IPS-NIHi7 (cell line): Measurements from ENCODE around the gene PPP3CA.
A peak's percentile ranks its signal among the peaks of the same experiment; 100 is the strongest.
"Not testable (repeated sequence)": the region's sequence is repeated elsewhere in the genome, so short reads cannot be mapped to it uniquely, and the experiment has no call there.

Experiments used
- DNase-seq: peaks from one replicate; pipeline ENCODE4 v3.0.0; 2012; ENCODE audit warnings: mixed read lengths; ENCODE audit errors: extremely low spot score

Gene PPP3CA

DNA sequence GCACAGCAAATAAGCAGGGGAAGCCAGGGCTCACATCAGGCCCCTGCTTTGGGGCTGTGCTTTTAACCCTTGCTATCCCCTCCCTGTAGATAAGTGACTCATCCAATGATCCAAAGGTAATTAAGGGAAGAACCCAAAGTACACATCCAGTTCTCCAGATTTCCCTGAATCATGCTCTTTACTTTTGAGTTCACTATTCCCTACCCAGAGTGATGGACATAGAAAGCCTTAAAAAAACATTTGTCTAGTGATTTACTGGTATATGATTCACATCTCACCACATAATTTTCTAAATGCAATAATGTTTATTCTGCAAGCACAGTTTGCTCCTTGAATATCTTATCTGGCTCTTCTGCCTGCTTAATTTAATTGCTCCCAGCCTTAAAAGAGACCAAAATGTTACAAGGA is 136.2 kb downstream of the PPP3CA start:
- peak; percentile 21 for DNase-seq

DNA sequence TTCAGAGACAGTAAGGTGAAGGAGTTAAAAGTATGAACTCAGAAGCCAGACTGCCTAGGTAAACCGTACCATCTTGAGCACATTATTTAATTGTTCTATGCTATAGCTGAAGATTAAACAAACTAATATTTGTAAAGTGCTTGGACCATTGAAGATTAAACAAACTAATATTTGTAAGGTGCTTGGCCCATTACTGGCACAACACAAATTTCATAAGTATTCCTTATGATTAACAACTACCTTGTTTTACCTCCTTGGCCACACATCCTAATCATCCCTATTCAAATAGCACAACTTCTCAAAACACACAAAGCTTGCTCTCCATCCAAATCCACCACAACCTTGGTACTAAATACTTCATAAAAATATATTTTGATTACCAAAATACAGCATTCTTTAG is 137.0 kb downstream of the PPP3CA start:
- no peak for DNase-seq

DNA sequence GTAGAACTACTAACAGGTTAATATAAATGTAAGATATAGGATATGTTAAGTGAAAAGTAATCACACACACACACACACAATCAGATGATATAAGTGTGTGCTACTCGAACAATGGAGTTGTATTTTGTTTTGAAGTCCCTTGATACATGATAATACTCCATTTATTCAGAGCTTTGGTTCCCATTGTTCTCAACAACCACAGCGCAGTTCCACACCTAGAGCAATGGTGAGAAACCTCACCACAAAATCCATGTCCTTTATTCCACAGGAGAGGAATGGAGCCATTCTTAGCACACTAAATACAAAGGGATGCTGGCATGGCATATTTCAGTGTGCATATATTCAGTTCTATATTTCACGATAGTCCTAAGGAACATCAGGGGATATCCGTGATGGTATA is 139.2 kb downstream of the PPP3CA start:
- no peak for DNase-seq

DNA sequence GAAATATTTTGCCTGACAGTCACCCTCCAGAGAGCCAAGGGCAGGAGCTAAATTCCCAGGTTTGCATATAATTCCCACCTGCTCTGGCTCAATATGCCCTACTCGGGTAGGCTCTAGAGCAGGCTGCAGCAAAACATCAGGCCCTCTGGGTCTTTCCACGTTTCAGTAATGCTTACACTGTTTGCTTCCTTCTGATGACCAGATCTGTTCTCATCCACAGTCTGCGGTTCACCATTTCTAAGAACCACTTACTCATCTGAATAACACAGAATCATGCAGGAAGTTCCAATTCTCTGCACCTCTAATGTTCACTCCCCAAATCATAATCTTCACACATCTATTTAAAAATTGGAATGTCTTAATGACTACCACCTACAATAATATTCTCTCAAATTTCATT is 141.4 kb downstream of the PPP3CA start:
- peak; percentile 12 for DNase-seq

DNA sequence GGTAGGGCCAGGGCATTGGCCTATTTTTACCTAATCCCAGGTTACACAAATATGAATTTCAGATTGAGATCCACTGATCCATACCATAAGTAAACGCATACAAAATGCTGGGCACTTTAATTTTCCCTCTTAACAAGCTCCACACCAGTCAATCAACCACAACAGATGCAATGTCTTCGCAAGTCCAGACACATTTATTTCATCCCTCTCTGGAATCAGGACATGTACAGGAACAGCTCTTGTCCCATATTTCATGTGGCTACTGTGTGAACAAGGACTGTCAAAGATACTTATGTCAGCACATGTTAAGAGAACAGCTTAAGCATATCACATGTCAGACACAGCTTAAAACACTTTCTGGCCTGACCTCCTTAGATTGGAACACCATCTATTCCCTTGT is 145.9 kb downstream of the PPP3CA start:
- DNase-seq = no peak

DNA sequence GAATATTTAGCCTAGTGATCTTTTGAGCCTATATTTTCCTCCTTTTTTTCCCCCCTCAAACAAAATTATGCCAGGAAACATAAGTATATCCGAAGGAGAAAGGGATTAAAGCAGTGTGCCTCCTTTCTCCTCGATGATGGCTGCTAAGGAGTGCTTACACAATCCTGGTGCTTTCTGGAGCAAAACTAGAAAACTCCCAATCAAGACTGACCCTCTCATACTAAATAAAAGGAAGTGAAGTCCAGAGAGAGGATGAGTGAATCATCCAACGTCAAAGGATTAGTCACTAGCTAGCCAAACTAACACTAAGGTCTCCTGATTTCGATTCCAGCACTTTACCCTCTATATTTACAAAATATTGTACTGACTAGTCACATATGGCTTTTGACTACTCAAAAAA is 146.8 kb downstream of the PPP3CA start:
- no peak for DNase-seq

DNA sequence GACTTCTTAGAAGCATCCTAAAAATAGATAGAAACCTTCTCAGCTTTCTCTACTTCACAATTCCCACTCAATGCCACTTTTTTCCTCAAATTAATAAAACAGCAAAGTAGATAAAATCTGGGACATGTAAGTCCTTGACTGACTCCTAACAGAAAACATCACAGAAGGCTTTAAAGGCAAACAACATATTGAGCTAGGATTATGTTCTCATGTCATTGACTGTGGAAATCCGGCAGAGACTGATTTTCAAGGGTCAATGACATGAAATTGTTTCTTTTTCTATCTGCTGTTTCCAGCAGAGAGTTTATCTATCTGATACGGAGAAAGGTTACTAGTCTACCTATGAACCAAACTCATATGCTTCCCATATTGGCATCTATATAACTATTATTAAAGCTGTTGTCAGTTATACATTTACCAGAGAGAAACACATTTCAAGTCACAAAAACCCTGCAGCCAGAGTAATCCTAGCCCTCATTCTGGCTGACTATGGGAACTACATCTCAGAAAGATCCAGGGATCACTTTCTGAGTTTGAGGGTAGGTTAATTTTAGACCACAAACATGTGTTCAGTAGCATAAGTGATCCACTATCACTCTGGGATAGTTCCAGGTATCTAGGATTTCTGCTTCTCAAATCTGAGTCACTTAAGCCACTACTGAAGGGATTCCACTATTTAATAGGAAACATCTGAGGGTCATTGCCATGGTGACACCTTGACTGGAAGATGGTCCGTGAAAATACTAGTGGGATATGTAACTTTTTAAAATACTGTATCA is 147.6 kb downstream of the PPP3CA start:
- DNase-seq = no peak

DNA sequence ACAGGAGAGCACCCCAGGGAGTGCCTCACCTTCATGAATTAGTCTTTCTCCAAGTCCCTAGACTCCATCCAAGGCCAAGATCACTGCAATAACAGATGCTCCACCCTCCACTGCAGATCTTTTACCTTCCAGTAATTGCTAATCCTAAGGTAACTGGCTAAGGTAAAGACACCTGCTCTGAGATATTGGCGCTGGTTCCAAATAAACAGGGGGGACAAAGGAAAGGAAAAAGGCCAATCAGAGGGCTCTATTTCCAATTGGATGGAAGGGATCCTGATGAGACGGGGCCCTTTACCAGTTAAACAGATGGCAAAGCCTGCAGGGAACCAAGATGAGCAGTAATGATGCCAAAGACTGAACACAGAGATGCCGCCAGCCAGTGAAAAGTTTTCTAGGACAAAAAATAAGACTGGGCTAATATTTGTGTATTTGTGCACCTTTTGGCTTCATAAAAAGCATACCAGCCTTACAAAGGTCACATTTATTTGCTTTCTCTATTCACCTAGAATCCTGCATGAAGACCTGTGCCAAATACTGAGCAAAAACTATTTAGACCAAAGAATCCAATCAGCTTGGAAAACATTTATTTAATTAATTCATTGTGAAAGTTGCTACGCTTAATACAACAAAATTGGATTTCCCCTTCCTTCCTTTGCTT is 148.5 kb downstream of the PPP3CA start:
- no peak for DNase-seq

DNA sequence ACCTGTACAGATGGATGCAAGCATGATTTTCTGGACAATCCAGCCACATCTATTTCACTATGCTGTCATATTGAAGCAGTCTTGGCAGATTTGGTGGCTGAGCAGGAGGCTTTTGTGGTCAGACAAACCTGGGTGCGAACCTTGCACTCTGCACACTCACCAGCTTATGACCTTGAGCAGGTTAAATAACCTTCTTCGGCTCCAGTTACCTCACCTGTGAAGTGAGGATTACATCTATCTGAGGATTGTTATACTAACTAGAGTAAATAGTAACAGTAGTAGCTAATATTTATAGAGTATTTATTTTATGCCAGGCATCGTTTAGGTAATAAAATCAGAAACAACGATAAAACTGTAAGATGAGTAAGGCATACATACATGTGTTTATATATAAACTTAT is 150.0 kb downstream of the PPP3CA start:
- no peak for DNase-seq

DNA sequence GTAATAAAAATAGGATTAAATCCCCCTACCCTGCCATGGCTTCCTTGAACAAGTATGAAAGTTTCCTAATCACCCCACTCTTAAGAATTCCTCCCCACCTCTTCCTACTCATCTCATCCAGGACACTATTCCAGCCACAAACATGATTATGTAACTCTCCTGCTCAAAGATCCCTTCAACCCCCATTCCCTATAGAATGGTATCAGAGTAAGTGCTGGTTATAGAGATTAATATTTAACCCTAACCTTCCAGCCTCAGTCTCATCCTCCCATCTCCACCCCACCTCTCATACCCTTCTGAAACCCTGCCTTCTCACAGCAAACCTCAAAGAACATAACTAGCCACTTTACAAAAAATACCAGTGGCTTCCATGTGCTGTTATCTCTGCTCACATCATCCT is 155.1 kb downstream of the PPP3CA start:
- DNase-seq = no peak

DNA sequence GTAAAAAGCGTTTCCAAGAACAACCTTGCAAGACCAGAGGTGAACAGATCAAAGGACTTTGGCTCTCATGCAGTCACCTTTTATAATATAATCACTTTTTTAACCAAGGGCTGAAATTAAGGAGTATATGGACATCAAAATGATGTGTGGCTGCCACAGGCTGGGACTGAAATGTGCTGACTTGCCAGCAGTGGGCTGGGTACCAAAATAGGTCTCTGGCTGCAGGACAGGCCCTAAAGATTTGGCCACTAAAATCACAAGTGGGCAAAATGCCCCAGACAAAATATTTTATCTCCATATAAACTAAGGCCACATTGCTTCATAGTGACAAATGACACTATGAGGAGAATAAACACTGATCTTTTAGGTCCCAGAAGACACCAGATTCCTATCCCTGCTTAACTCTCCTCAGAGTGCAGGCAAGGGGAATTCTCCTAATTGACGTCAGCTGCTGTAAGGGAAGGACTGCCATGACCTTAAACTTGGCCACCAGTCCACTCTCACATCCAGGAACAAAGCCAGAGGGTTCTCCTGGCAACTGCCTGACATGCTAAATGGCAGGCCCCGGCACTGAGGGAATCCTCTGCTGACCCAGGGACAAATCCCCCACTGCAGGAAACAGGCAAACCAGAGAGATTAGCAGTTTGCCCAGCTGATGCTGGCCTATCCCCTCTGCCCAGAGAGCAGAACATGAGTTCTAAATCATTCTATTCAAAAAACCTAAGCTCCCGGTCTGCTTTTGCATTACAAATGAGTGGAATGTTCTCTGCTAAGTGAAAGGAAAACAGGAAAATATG is 155.8 kb downstream of the PPP3CA start:
- peak; percentile 36 for DNase-seq

DNA sequence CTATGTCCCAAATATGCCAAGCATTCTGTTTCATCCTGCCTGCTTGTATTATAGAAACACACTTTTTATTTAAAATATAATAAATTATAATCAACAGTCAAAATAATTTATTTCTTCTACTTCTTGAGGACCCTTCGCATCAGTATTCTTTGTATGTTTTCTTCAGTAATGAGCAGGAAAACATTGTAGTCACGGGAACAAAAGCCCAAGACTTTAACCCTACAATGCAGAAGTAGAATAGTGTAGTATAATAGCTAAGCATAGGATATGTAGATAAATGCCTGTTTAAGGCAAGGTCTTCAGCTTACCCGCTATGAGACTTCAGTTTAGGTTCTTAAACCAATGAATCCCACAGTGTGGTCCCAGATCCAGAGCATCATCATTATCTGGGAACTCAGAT is 156.6 kb downstream of the PPP3CA start:
- no peak for DNase-seq

DNA sequence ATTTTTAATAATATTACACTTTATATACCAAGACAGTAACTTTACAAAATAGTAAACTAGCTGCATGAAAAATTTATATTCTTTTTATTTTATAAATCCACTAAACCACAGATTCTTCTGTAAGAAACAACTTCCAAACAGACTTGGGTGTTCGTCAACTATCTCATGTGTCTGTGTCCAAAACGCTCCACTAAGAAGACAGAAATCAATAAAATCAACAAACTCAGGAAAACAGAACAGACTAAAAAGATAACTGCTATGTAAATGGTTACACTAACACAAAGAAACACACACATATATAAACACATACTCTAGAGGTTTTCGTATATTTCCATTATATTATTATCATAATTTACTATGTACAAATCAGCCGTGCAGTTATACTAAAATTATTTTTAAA is 158.4 kb downstream of the PPP3CA start:
- no peak for DNase-seq

DNA sequence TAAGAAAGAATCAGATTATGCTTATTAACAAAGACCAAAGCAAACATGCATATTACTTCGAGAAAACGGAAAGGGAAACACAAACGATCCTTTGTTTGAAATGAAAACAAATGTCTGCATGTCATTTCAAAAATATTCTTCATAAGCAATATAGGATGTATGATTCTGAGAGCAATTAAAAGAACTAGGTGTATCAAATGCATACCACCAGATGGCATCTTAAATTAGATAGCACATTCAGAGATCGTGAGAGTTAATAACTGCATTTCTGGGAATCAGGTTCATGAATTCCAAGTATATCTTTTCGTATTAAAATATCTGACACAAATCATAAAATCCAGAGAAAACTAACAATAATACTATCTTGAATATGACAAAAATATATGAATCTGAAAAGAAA is 159.5 kb downstream of the PPP3CA start:
- no peak for DNase-seq

DNA sequence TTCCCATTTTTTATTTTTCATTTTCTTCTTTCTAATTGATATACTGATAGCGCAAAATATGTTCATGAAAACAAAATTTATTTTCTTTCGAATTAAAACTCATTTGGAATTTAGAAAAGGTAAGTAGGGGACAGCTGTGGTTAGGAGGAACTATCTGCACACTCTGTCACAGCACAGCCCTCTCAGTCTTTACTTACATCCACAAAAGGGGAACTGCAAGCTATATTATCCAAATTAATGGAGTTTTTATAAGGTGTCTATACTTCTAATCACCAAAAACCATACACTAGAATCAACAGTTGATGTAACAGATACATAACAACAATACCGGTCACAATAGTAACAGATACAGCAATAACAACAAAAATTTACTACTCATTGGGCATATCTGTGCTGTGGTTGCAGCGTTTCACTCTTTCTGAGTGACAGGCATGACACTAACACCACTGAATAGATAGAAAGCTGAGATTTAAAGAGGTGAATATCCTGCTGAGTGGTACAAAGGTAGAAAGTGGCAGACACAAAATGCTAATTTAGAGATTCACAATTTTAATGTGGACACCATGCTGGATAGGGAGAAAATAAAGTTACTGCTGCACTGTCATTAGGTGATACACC is 160.7 kb downstream of the PPP3CA start:
- no peak for DNase-seq

DNA sequence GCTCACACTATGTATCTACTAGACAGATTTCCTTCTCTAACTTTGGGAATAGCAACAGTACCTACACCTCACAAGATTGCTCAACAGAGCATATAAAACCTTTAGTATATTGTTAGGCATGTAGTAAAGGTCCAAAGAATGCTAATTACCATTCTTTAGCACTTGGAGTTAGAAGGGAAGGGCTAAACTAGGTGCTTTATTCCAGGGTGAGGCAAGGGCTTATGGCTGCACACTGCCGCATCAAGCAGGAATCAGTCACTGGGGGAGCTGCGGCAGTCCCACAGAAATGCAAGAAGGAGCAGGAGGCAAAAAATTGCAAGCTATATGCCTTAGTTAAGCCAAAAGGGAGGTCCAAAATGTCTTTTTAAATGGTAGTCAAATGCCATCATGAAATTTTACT is 162.7 kb downstream of the PPP3CA start:
- no peak for DNase-seq

DNA sequence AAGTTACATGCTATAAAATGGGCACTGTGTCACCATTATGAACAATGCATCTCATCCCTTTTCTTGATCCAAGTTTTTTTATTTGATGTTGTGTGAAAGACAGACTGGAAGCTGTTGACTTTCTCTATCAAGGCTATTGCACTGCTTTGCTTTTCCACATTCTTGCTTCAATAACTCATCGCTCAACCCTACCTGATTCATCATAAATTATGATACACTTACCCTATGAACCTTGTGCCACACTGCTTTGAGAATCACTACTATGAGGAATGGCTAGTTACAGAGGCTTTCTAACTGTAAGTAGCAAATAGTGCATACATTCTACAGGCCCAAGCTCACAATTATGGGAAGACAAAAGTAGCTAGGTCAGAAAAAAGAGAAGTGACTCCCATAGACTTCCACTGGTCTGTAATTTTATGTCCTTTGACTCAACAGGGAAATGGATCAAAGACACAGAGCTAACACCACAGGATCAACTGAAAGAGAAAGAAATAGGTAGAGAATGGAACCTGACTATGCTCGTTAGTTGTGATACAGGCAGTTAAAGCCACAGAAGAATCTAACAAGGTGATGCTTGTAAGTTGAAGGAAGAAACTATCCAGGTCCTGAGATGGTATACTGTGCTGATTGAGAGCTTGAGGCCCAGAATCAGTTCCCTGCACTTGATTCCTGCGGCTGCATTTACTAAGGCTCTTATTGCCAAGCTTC is 163.5 kb downstream of the PPP3CA start:
- no peak for DNase-seq

DNA sequence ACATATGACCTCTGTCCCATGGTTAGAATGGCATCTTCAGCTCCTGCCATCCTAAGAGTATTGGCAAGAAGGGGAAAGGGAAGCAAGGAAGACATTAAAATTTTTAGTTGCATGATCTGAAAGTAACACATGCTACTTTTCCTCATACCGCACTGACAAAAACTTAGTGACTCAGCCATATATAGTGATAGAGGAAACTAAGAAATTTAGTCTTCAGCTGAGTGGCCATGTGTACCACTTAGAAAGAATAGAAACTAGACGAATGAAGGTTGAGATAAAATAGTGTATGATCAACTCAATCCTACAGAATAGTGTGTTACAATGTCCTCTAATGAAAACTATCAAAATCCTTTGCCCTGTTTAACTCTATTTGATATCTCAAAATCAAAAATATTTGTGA is 164.1 kb downstream of the PPP3CA start:
- DNase-seq = no peak

DNA sequence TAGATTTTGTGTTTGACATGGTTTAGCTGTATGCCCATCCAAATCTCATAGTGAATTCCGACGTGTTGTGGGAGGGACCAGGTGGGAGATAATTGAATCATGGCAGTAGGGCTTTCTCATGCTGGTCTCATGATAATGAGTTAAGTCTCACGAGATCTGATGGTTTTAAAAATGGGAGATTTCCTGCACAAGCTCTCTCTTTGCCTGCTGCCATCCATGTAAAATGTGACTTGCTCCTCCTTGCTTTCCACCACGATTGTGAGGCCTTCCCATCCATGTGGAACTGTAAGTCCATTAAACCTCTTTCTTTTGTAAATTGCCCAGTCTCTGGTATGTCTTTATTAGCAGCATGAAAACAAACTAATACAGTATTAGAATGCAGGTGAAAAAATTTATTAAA is 164.6 kb downstream of the PPP3CA start:
- not testable (repeated sequence) for DNase-seq

DNA sequence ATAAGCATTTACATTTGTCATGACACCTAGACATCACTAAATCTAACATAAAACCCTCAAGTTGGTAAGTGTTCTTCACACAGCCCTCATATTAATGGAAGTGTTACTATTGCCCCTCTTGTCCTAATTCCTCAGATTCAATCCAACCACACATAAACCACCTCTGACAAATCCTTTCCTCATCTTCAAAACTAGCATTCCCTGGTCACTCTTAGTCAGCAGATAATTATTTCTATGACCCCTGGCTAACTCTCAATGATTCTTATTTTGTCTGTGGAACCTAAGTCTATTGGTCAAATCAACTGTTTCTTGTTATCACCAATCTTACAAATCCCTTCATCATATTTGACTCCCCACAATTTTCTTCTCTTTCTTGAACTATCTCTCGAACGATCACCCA is 168.6 kb downstream of the PPP3CA start:
- no peak for DNase-seq

DNA sequence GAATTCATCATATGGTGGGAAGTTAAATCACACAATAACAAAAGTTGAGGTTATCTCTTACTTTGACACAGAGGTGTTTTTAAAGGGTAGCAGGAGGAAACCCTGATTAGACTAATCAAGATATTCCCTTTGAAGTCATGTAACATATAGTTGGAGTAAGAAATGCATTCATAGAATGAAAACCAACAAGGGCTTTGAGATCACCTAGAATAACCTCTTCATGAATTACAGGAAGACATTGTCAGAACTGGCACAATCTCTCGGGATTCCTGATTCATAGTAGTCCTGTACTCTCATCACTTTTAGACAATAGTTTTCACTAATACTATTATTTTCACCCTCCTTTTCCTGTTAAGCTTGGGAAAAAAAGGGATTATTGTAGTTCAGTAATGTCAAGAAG is 170.2 kb downstream of the PPP3CA start:
- DNase-seq = no peak
